GM13977 (cell line): ENCODE results near the gene PTPRC.

Experiments
- DNase-seq: peaks from one replicate; pipeline ENCODE4 v3.0.0; 2012; ENCODE audit warnings: low spot score
- CTCF ChIP-seq: IDR thresholded peaks from 2 replicates; pipeline ENCODE4 v1.5.1; 2012; ENCODE audit warnings: mild to moderate bottlenecking, control low read depth; ENCODE audit not compliant: insufficient read depth; ENCODE audit errors: extremely low read depth, missing control alignments
- in situ Hi-C: fragments of 300-500 bp; cut with MboI; formaldehyde crosslinking; loops from one replicate; pipeline ENCODE4 v1.12.0; 2022; ENCODE audit warnings: low sequenced_read_pairs, low pct_unique_long_range_greater_than_20kb, mixed read lengths, inconsistent platforms; ENCODE audit not compliant: unreplicated experiment

The PTPRC gene

GRCh38 chr1:198620218-198620617 lies 18.6 kb upstream of the PTPRC start:
- TF ChIP-seq CTCF, result no peak
- in situ Hi-C loops, result no loop called here
- DNase-seq, result no peak

- DNase-seq, result no peak
- in situ Hi-C loops, result no loop called here
- no peak for TF ChIP-seq CTCF
Observed at GRCh38 chr1:198620951-198621824, 17.7 kb upstream of the PTPRC start.

GRCh38 chr1:198622001-198622400 lies 16.8 kb upstream of the PTPRC start:
- in situ Hi-C loops, result no loop called here
- no peak for DNase-seq
- no peak for TF ChIP-seq CTCF

GRCh38 chr1:198623752-198624647 lies 14.8 kb upstream of the PTPRC start:
- in situ Hi-C loops, result no loop called here
- DNase-seq, result no peak
- no peak for TF ChIP-seq CTCF

- no peak for DNase-seq
- no peak for TF ChIP-seq CTCF
- in situ Hi-C loops, result no loop called here
Observed at GRCh38 chr1:198624648-198624980, 14.2 kb upstream of the PTPRC start.

- no peak for TF ChIP-seq CTCF
- DNase-seq, result no peak
- in situ Hi-C loops, result no loop called here
Observed at GRCh38 chr1:198627436-198628066, 11.3 kb upstream of the PTPRC start.
